Skeletal muscle cell (primary cell): ENCODE data around the gene OPN3.

Source experiments
- DNase-seq: peaks from one replicate; pipeline ENCODE4 v3.0.0-alpha.2; 2010; ENCODE audit warnings: low read depth
- H3K4me3 ChIP-seq: 2 replicates; pipeline ENCODE4 v1.5.1; 2011; ENCODE audit warnings: low read depth, mild to moderate bottlenecking, control low read depth, low read length, moderate library complexity

Gene OPN3

GRCh38 chr1:241627453-241628259, 12.5 kb downstream of the OPN3 start:
- DNase-seq: no peak
- H3K4me3 ChIP-seq: no peak overlapping the region

GRCh38 chr1:241624935-241625334, 15.2 kb downstream of the OPN3 start:
- no peak overlapping the region for H3K4me3 ChIP-seq
- no peak for DNase-seq

- DNase-seq: no peak
- no peak overlapping the region for H3K4me3 ChIP-seq
Observed at GRCh38 chr1:241622669-241623068, 17.5 kb downstream of the OPN3 start.

GRCh38 chr1:241617426-241617825, 22.7 kb downstream of the OPN3 start:
- H3K4me3 ChIP-seq: no peak overlapping the region
- DNase-seq: no peak

GRCh38 chr1:241615043-241615974, 24.9 kb downstream of the OPN3 start:
- no peak overlapping the region for H3K4me3 ChIP-seq
- no peak for DNase-seq

GRCh38 chr1:241614572-241614971, 25.6 kb downstream of the OPN3 start:
- DNase-seq: no peak
- no peak overlapping the region for H3K4me3 ChIP-seq

GRCh38 chr1:241614144-241614543, 26.0 kb downstream of the OPN3 start:
- DNase-seq: no peak

GRCh38 chr1:241612533-241613477, 27.4 kb downstream of the OPN3 start:
- no peak overlapping the region for H3K4me3 ChIP-seq
- DNase-seq: peak; percentile 92

More at GRCh38 chr1:241614144-241614543, 26.0 kb downstream of the OPN3 start:
- H3K4me3 ChIP-seq: no peak overlapping the region

GRCh38 chr1:241611736-241612135, 28.4 kb downstream of the OPN3 start:
- no peak overlapping the region for H3K4me3 ChIP-seq
- no peak for DNase-seq

GRCh38 chr1:241611063-241611462, 29.1 kb downstream of the OPN3 start:
- H3K4me3 ChIP-seq: no peak overlapping the region
- no peak for DNase-seq

- no peak overlapping the region for H3K4me3 ChIP-seq
- DNase-seq: no peak
Observed at GRCh38 chr1:241610056-241610815, 29.9 kb downstream of the OPN3 start.

- H3K4me3 ChIP-seq: no peak overlapping the region
- no peak for DNase-seq
Observed at GRCh38 chr1:241608379-241609033, 31.7 kb downstream of the OPN3 start.

- DNase-seq: no peak
- no peak overlapping the region for H3K4me3 ChIP-seq
Observed at GRCh38 chr1:241607497-241607896, 32.7 kb downstream of the OPN3 start.

GRCh38 chr1:241606544-241606943, 33.6 kb downstream of the OPN3 start:
- no peak overlapping the region for H3K4me3 ChIP-seq

GRCh38 chr1:241605146-241605805, 34.9 kb downstream of the OPN3 start:
- H3K4me3 ChIP-seq: no peak overlapping the region
- DNase-seq: no peak

More at GRCh38 chr1:241606544-241606943, 33.6 kb downstream of the OPN3 start:
- no peak for DNase-seq

GRCh38 chr1:241603731-241604245, 36.4 kb downstream of the OPN3 start:
- no peak for DNase-seq
- H3K4me3 ChIP-seq: no peak overlapping the region

- no peak for DNase-seq
- no peak overlapping the region for H3K4me3 ChIP-seq
Observed at GRCh38 chr1:241600496-241600901, 39.7 kb downstream of the OPN3 start.
